Uterus (tissue), 4 donors: Measurements from ENCODE around the gene MAPK8IP3. TPM values are rescaled to one million over a fixed set of nuclear protein-coding genes. Genes with fewer than 3 reads are reported as not detected.

ENCODE experiments used
- DNase-seq, 2 donors: peaks; one replicate each; pipeline ENCODE4 v3.0.0-alpha.2; 2019 to 2020
- H3K27ac ChIP-seq, 2 donors: fragments of 200-600 bp; sonication (generic); 1 replicate in 1 of 2; 2 replicates in 1 of 2; pipeline ENCODE4 v1.5.1; 2016 to 2018
- H3K27me3 ChIP-seq, 2 donors: fragments of 200-600 bp; sonication (generic); one replicate each; pipeline ENCODE4 v1.5.1; 2018 to 2019; ENCODE audit warnings: control low read depth in 1 of 2
- H3K36me3 ChIP-seq, 2 donors: fragments of 200-600 bp; sonication (generic); one replicate each; pipeline ENCODE4 v1.5.1; 2019; ENCODE audit warnings: control low read depth in 1 of 2
- H3K4me1 ChIP-seq, 2 donors: fragments of 200-600 bp; sonication (generic); one replicate each; pipeline ENCODE4 v1.5.1; 2018 to 2019; ENCODE audit warnings: control low read depth in 1 of 2
- H3K4me3 ChIP-seq, 2 donors: fragments of 200-600 bp; sonication (generic); 1 replicate in 1 of 2; 2 replicates in 1 of 2; pipeline ENCODE4 v1.5.1; 2018 to 2019; ENCODE audit warnings: mild to moderate bottlenecking in 1 of 2
- H3K9me3 ChIP-seq, 2 donors: fragments of 200-600 bp; sonication (generic); one replicate each; pipeline ENCODE4 v1.5.1; 2019; ENCODE audit warnings: control low read depth in 1 of 2
- POLR2A ChIP-seq, 2 donors: fragments of 450-650 bp; IDR thresholded peaks; one replicate each; pipeline ENCODE4 v1.6.1; 2016; ENCODE audit warnings: antibody characterized with exemption in 2 of 2, mild to moderate bottlenecking in 1 of 2, moderate library complexity in 1 of 2
- intact Hi-C: fragments of 100-400 bp; cut with DNase I; formaldehyde crosslinking; loops from one replicate; pipeline ENCODE4 v1.15.1; 2023; ENCODE audit warnings: low total_unique reads
- total RNA-seq, 4 donors: library from RNA; depleted of rRNA in 3 of 4; stranded (reverse); fragments of >200 nt in 3 of 4; gene quantifications; one replicate each; pipeline versions ENCODE4 v1.1.0 to v1.2.4, GENCODE V29; 2014 to 2023
- TF ChIP-seq, protein P1 (sequence below), 4 experiments: fragments of 200-600 bp in 2 of 4; fragments of 450-650 bp in 2 of 4; sonication (generic) in 2 of 4; IDR thresholded peaks; one replicate each; pipeline ENCODE4 v1.5.1; 2016 to 2019; ENCODE audit warnings: antibody characterized with exemption in 4 of 4, mild to moderate bottlenecking in 2 of 4, moderate library complexity in 1 of 4
- donor health status: DM: yes; HTN: yes; CAD: no.

The MAPK8IP3 gene
- total RNA-seq, 4 donors from 2014 or later = 17.4 to 113 (median 77.8) TPM

DNA sequence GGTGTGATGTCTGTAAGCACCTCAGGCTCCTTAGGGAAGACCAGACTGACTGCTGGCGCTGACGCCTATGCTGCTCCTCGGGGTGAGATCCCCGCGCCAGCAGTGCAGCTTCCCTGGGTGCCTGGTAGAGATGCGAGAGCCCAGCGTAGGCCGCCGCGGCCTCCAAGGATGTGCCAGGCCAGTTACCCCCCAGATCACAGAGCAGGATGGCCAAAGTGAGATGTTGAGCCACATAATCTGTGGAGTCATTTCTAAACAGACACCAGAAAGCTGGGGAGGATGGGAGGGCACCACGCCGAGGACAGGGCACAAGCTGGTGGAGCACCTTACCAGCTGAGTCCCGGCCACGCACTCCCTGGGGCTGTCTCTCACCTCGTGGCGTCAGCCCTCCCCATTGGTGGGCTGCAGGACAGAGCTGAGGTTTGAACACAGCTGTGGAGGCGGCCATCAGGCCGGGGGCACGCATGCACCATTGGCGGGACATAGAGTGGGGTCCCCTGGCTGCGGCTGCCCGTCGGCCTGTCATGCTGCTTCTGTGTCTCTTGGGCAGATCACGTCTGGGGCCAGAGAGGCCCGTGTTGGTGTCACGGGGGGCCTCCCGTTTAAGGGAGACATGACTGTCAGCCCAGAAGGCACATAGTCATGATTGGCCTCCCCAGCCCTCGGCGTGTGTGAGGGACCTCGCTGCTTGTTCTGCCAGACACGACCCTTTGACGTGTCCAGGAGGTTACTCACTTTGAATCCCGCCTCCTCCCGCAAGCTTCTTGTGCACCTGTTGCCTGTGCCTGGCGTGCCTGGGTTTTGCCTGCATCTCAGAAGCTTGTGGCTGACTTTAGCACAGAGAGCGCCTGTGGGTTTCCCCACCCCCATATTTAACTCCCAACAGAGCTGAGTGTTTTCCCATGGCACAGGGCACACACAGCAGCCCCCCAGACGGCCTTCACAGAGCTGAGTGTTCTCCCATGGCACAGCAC is 21.9 kb downstream of the MAPK8IP3 start:
- Histone ChIP-seq H3K27me3 (no peaks in the 10 kb centered on the region), H3K36me3 (no peaks in the 10 kb centered on the region), H3K27ac (no peak overlapping the region), H3K4me3 (no peak overlapping the region), H3K9me3 (no peaks in the 10 kb centered on the region), H3K4me1 (no peaks in the 10 kb centered on the region)
- TF ChIP-seq, protein P1, sequence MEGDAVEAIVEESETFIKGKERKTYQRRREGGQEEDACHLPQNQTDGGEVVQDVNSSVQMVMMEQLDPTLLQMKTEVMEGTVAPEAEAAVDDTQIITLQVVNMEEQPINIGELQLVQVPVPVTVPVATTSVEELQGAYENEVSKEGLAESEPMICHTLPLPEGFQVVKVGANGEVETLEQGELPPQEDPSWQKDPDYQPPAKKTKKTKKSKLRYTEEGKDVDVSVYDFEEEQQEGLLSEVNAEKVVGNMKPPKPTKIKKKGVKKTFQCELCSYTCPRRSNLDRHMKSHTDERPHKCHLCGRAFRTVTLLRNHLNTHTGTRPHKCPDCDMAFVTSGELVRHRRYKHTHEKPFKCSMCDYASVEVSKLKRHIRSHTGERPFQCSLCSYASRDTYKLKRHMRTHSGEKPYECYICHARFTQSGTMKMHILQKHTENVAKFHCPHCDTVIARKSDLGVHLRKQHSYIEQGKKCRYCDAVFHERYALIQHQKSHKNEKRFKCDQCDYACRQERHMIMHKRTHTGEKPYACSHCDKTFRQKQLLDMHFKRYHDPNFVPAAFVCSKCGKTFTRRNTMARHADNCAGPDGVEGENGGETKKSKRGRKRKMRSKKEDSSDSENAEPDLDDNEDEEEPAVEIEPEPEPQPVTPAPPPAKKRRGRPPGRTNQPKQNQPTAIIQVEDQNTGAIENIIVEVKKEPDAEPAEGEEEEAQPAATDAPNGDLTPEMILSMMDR (IDR thresholded peaks at IDR 0.05) = no peak
- no peak for TF ChIP-seq POLR2A (IDR thresholded peaks at IDR 0.05)
- DNase-seq = no peak
- intact Hi-C loops = no loop called here

DNA sequence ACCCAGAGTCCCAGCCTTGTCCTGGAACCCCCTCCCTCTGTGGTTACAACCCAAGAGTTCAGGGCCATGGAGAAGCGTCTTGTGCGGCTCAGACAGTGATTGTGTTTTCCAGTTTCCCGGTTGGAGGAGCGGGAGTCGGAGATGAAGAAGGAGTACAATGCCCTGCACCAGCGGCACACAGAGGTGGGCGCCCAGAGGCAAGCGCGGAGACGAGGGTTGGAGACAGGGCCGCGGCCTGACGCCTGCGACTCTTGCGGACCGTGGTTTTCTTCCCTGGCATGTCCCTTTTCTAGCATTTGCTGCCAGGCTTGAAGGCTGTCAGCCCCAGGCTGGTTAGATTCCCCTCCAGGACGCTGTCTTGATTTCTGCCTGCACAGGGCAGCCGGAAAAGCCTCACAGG is 23.0 kb downstream of the MAPK8IP3 start:
- Histone ChIP-seq H3K27me3 (no peaks in the 10 kb centered on the region), H3K27ac (no peak overlapping the region), H3K4me1 (no peaks in the 10 kb centered on the region), H3K9me3 (no peaks in the 10 kb centered on the region), H3K4me3 (no peak overlapping the region), H3K36me3 (no peaks in the 10 kb centered on the region)
- DNase-seq = no peak
- no peak for TF ChIP-seq POLR2A (IDR thresholded peaks at IDR 0.05)
- TF ChIP-seq, protein P1 (IDR thresholded peaks at IDR 0.05) = no peak
- intact Hi-C loops = no loop called here

DNA sequence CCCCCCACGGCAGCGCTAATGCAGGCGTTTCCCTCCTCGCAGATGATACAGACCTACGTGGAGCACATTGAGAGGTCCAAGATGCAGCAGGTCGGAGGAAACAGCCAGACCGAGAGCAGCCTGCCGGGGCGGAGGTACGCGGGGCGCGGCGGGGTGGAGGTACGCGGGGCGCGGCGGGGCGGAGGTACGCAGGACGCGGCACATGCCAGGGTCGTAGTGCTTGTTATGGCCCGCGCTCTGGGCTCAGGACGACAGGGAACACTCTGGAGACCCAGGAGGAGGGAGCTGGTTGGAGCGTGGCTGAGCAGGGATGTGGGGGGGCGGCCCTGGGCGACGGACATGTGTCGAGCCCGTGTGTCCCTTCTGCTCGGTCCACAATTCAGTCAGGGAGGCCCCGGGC is 23.4 kb downstream of the MAPK8IP3 start:
- no peaks in the 10 kb centered on the region for H3K4me1 ChIP-seq
- intact Hi-C loops = no loop called here
- H3K4me3 ChIP-seq = no peak overlapping the region
- no peak for TF ChIP-seq POLR2A (IDR thresholded peaks at IDR 0.05)
- TF ChIP-seq, protein P1 (IDR thresholded peaks at IDR 0.05) = no peak
- no peak overlapping the region for H3K27ac ChIP-seq
- no peak for DNase-seq
- no peaks in the 10 kb centered on the region for H3K36me3 ChIP-seq
- no peaks in the 10 kb centered on the region for H3K27me3 ChIP-seq
- no peaks in the 10 kb centered on the region for H3K9me3 ChIP-seq

DNA sequence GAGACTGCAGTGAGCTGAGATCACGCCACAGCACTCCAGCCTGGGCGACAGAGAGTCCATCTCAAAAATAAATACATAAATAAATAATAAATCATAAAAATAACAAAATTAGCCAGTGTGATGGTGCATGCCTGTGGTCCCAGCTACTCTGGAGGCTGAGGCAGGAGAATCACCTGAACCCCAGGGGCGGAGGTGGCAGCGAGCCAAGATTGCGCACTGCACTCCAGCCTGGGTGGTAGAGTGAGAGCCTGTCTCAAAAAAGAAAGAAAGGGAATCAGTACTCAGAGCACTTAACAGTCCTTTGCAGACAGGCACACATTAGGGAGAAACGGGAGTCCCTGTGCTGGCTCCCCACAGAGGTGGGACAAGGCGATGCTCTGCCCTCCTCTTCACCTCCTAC is 25.1 kb downstream of the MAPK8IP3 start:
- TF ChIP-seq, protein P1 (IDR thresholded peaks at IDR 0.05) = no peak
- TF ChIP-seq POLR2A (IDR thresholded peaks at IDR 0.05) = no peak
- Histone ChIP-seq H3K27me3 (no peaks in the 10 kb centered on the region), H3K4me3 (no peak overlapping the region), H3K36me3 (no peaks in the 10 kb centered on the region), H3K27ac (no peak overlapping the region), H3K4me1 (no peaks in the 10 kb centered on the region), H3K9me3 (no peaks in the 10 kb centered on the region)
- intact Hi-C loops = no loop called here
- DNase-seq = no peak

DNA sequence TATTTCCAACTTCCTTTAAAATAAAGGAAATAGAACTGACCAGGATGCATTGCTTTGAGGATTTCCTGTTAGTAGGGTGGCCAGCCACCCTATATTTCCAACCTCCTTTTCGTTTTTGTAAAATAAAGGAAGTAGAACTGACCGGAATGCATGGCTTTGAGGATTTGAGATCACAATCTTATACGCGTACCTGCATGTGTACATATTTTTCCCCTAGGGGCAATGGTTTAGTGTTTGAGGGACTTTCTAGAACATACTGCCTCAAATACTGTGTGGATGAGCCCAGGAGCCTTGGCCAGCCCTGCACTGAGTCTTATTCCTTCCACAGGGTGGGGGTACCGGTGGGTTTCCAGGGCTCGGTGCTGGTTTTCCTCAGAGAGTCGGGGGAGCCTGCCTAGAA is 25.6 kb downstream of the MAPK8IP3 start:
- H3K36me3 ChIP-seq = no peaks in the 10 kb centered on the region
- H3K9me3 ChIP-seq = no peaks in the 10 kb centered on the region
- no peak overlapping the region for H3K27ac ChIP-seq
- no peaks in the 10 kb centered on the region for H3K27me3 ChIP-seq
- H3K4me1 ChIP-seq = no peaks in the 10 kb centered on the region
- H3K4me3 ChIP-seq = no peak overlapping the region
- intact Hi-C loops = no loop called here
- no peak for DNase-seq
- TF ChIP-seq POLR2A (IDR thresholded peaks at IDR 0.05) = no peak
- TF ChIP-seq, protein P1 (IDR thresholded peaks at IDR 0.05) = no peak
